Astrocyte (in vitro differentiated cells and primary cell): ENCODE results near the gene PDCD2. TPM values are rescaled to one million over a fixed set of nuclear protein-coding genes. Genes with fewer than 3 reads are reported as not detected.

Experiments used
- DNase-seq: peaks from one replicate; pipeline ENCODE4 v3.0.0-alpha.2; 2010; ENCODE audit warnings: low read depth
- FAIRE-seq: peaks from 2 replicates; lab custom pipeline; 2011; peaks lifted over from hg19 to GRCh38; lab: Jason Lieb, UNC
- H2AFZ ChIP-seq: 2 replicates; pipeline ENCODE4 v1.6.0; 2012; ENCODE audit warnings: low read depth, low read length, inconsistent platforms
- H3K27ac ChIP-seq: 2 replicates; pipeline ENCODE4 v1.5.1; 2011; ENCODE audit warnings: low read depth, low read length, inconsistent platforms
- H3K27me3 ChIP-seq: 2 replicates; pipeline ENCODE4 v1.6.0; 2011; ENCODE audit warnings: low read length, inconsistent platforms; ENCODE audit not compliant: insufficient read depth
- H3K36me3 ChIP-seq: 2 replicates; pipeline ENCODE4 v1.5.1; 2011; ENCODE audit warnings: low read length, inconsistent platforms; ENCODE audit not compliant: insufficient read depth
- H3K4me1 ChIP-seq: 2 replicates; pipeline ENCODE4 v1.5.1; 2011; ENCODE audit warnings: low read length, inconsistent platforms; ENCODE audit not compliant: insufficient read depth
- H3K4me2 ChIP-seq: 2 replicates; pipeline ENCODE4 v1.6.0; 2012; ENCODE audit warnings: low read length, inconsistent platforms
- H3K4me3 ChIP-seq: 2 replicates; pipeline ENCODE4 v1.5.1; 2011; ENCODE audit warnings: low read depth, mild to moderate bottlenecking, low read length, inconsistent platforms; ENCODE audit not compliant: insufficient read depth
- H3K79me2 ChIP-seq: 2 replicates; pipeline ENCODE4 v1.6.0; 2012; ENCODE audit warnings: mild to moderate bottlenecking, low read length, inconsistent platforms; ENCODE audit not compliant: insufficient read depth
- H3K9ac ChIP-seq: 2 replicates; pipeline ENCODE4 v1.6.0; 2012; ENCODE audit warnings: mild to moderate bottlenecking, low read length, inconsistent platforms
- H3K9me3 ChIP-seq: 2 replicates; pipeline ENCODE4 v1.5.1; 2012; ENCODE audit warnings: low read depth, mild to moderate bottlenecking, low read length, inconsistent platforms; ENCODE audit not compliant: insufficient read depth
- H4K20me1 ChIP-seq: 2 replicates; pipeline ENCODE4 v1.6.0; 2012; ENCODE audit warnings: low read length, inconsistent platforms; ENCODE audit not compliant: insufficient read depth
- H3K27ac Mint-ChIP-seq: one replicate; pipeline ENCODE4 v1.8.0; 2021; ENCODE audit warnings: mild to moderate bottlenecking, mixed read lengths; ENCODE audit not compliant: unreplicated experiment
- H3K27me3 Mint-ChIP-seq: one replicate; pipeline ENCODE4 v1.8.0; 2021; ENCODE audit warnings: low read depth, mixed read lengths; ENCODE audit not compliant: unreplicated experiment
- H3K36me3 Mint-ChIP-seq: one replicate; pipeline ENCODE4 v1.8.0; 2021; ENCODE audit warnings: low read depth, mixed read lengths; ENCODE audit not compliant: unreplicated experiment
- H3K4me1 Mint-ChIP-seq: one replicate; pipeline ENCODE4 v1.8.0; 2021; ENCODE audit warnings: low read depth, mixed read lengths; ENCODE audit not compliant: unreplicated experiment
- H3K4me3 Mint-ChIP-seq: one replicate; pipeline ENCODE4 v1.8.0; 2021; ENCODE audit warnings: mild to moderate bottlenecking, moderate library complexity, mixed read lengths; ENCODE audit not compliant: unreplicated experiment
- H3K9me3 Mint-ChIP-seq: one replicate; pipeline ENCODE4 v1.8.0; 2021; ENCODE audit warnings: mild to moderate bottlenecking, mixed read lengths; ENCODE audit not compliant: unreplicated experiment
- EZH2 ChIP-seq: IDR thresholded peaks from 2 replicates; pipeline ENCODE4 v1.6.1; 2012; ENCODE audit warnings: mild to moderate bottlenecking, low read length, inconsistent platforms; ENCODE audit not compliant: insufficient read depth
- total RNA-seq: library from RNA; stranded (reverse); gene quantifications from 2 replicates; pipeline ENCODE4 v1.2.1, GENCODE V29; 2021
- TF ChIP-seq, protein P1 (sequence below): IDR thresholded peaks from 2 replicates; pipeline ENCODE4 v1.5.1; 2011; ENCODE audit warnings: low read depth, mild to moderate bottlenecking, inconsistent platforms, low read length, moderate library complexity; ENCODE audit not compliant: insufficient read depth

PDCD2 gene
- total RNA-seq, 1 donor from 2014 or later, result 68.4 TPM

DNA sequence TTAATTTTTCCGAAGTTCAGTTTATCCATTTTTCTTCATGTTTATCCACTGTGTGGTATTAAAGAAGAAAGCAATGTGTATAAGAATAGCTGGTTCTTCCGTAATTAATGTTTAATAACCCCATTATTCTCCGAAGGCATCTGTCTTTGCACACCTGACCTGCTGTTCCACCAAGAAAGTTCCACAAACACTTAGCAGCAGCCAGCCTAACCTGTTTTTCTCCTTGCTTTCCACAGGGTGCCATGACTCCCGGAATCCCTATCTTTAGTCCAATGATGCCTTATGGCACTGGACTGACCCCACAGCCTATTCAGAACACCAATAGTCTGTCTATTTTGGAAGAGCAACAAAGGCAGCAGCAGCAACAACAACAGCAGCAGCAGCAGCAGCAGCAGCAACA lies 22.9 kb downstream of the PDCD2 start:
- Histone ChIP-seq H3K4me1 (no peaks in the 10 kb centered on the region), H2AFZ (no peak overlapping the region), H3K9ac (no peak overlapping the region), H3K9me3 (no peaks in the 10 kb centered on the region), H3K27ac (no peak overlapping the region), H3K4me3 (no peak overlapping the region), H3K4me2 (no peak overlapping the region), H4K20me1 (peaks cover 10% of the 10 kb centered on the region), H3K36me3 (peaks cover 28% of the 10 kb centered on the region), H3K79me2 (peaks cover 44% of the 10 kb centered on the region), H3K27me3 (no peaks in the 10 kb centered on the region)
- H3K27me3 Mint-ChIP-seq, result no peaks in the 10 kb centered on the region
- H3K9me3 Mint-ChIP-seq, result no peaks in the 10 kb centered on the region
- no peak overlapping the region for H3K27ac Mint-ChIP-seq
- no peak for TF ChIP-seq EZH2
- TF ChIP-seq, protein P1, sequence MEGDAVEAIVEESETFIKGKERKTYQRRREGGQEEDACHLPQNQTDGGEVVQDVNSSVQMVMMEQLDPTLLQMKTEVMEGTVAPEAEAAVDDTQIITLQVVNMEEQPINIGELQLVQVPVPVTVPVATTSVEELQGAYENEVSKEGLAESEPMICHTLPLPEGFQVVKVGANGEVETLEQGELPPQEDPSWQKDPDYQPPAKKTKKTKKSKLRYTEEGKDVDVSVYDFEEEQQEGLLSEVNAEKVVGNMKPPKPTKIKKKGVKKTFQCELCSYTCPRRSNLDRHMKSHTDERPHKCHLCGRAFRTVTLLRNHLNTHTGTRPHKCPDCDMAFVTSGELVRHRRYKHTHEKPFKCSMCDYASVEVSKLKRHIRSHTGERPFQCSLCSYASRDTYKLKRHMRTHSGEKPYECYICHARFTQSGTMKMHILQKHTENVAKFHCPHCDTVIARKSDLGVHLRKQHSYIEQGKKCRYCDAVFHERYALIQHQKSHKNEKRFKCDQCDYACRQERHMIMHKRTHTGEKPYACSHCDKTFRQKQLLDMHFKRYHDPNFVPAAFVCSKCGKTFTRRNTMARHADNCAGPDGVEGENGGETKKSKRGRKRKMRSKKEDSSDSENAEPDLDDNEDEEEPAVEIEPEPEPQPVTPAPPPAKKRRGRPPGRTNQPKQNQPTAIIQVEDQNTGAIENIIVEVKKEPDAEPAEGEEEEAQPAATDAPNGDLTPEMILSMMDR, result no peak
- DNase-seq (no peak), FAIRE-seq (no peak)
- H3K4me3 Mint-ChIP-seq, result no peak overlapping the region
- H3K36me3 Mint-ChIP-seq, result peaks cover 4% of the 10 kb centered on the region
- H3K4me1 Mint-ChIP-seq, result no peaks in the 10 kb centered on the region

- H3K4me2 ChIP-seq, result peak overlapping the region; percentile 96
- H3K79me2 ChIP-seq, result peaks cover 73% of the 10 kb centered on the region
- H3K4me1 ChIP-seq, result peaks cover 20% of the 10 kb centered on the region
- no peaks in the 10 kb centered on the region for H3K9me3 ChIP-seq
- H4K20me1 ChIP-seq, result peaks cover 36% of the 10 kb centered on the region
- peaks cover 2% of the 10 kb centered on the region for H3K36me3 Mint-ChIP-seq
- peaks cover 10% of the 10 kb centered on the region for H3K4me1 Mint-ChIP-seq
- FAIRE-seq (no peak), DNase-seq (no peak)
- no peak overlapping the region for H3K4me3 Mint-ChIP-seq
- H3K27ac ChIP-seq, result no peak overlapping the region
- peak overlapping the region; percentile 97 for H3K9ac ChIP-seq
- H3K27me3 ChIP-seq, result no peaks in the 10 kb centered on the region
- no peaks in the 10 kb centered on the region for H3K36me3 ChIP-seq
- TF ChIP-seq, protein P1, result no peak
- no peak for TF ChIP-seq EZH2
- H3K27me3 Mint-ChIP-seq, result no peaks in the 10 kb centered on the region
- H3K4me3 ChIP-seq, result peak overlapping the region; percentile 91
- H3K9me3 Mint-ChIP-seq, result no peaks in the 10 kb centered on the region
- H3K27ac Mint-ChIP-seq, result no peak overlapping the region
- H2AFZ ChIP-seq, result no peak overlapping the region
Observed at GRCh38 chr6:170555305-170555704, 29.1 kb downstream of the PDCD2 start.

GRCh38 chr6:170554796-170555137 lies 29.7 kb downstream of the PDCD2 start:
- no peaks in the 10 kb centered on the region for H3K9me3 ChIP-seq
- H3K79me2 ChIP-seq, result peaks cover 75% of the 10 kb centered on the region
- Mint-ChIP-seq H3K9me3 (no peaks in the 10 kb centered on the region), H3K4me1 (peaks cover 12% of the 10 kb centered on the region), H3K27me3 (no peaks in the 10 kb centered on the region), H3K4me3 (no peak overlapping the region), H3K36me3 (peaks cover 2% of the 10 kb centered on the region), H3K27ac (no peak overlapping the region)
- peaks cover 4% of the 10 kb centered on the region for H3K36me3 ChIP-seq
- H3K4me3 ChIP-seq, result peak overlapping the region; percentile 91
- H3K27ac ChIP-seq, result peak overlapping the region; percentile 98
- H3K27me3 ChIP-seq, result no peaks in the 10 kb centered on the region
- no peak for TF ChIP-seq EZH2
- TF ChIP-seq, protein P1, result no peak
- peaks cover 42% of the 10 kb centered on the region for H4K20me1 ChIP-seq
- DNase-seq (no peak), FAIRE-seq (no peak)
- H3K4me2 ChIP-seq, result peak overlapping the region; percentile 96
- peak overlapping the region; percentile 89 for H2AFZ ChIP-seq
- peaks cover 20% of the 10 kb centered on the region for H3K4me1 ChIP-seq
- H3K9ac ChIP-seq, result peak overlapping the region; percentile 97
